ENCODE measurements around the gene TLK2.

DNA sequence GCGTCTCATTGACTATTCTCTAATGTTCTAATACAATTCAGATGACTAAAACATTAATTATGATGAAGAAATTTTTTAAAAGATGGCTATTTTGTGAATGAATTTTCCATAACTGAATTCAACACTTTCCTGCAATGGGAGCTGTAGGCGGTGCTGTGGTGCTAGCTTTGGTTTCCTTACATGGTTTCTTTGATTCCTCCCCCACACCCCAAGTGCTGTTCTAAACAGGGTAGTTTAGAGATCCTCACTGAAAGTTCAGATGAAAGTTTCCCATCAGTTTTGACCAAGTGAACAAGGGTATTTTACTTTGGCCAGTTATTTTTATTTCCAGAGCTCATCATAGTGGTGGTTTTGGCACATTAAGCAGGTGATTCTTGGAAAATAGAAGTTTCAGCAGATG lies 122.8 kb downstream of the TLK2 start:
- TF ChIP-seq, protein P1, sequence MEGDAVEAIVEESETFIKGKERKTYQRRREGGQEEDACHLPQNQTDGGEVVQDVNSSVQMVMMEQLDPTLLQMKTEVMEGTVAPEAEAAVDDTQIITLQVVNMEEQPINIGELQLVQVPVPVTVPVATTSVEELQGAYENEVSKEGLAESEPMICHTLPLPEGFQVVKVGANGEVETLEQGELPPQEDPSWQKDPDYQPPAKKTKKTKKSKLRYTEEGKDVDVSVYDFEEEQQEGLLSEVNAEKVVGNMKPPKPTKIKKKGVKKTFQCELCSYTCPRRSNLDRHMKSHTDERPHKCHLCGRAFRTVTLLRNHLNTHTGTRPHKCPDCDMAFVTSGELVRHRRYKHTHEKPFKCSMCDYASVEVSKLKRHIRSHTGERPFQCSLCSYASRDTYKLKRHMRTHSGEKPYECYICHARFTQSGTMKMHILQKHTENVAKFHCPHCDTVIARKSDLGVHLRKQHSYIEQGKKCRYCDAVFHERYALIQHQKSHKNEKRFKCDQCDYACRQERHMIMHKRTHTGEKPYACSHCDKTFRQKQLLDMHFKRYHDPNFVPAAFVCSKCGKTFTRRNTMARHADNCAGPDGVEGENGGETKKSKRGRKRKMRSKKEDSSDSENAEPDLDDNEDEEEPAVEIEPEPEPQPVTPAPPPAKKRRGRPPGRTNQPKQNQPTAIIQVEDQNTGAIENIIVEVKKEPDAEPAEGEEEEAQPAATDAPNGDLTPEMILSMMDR (IDR thresholded peaks at IDR 0.05): no peak
- no peak for TF ChIP-seq POLR2A (IDR thresholded peaks at IDR 0.05)
- no peak for TF ChIP-seq EP300 (IDR thresholded peaks at IDR 0.05)
